ENCODE measurements around the gene TBC1D23.

DNA sequence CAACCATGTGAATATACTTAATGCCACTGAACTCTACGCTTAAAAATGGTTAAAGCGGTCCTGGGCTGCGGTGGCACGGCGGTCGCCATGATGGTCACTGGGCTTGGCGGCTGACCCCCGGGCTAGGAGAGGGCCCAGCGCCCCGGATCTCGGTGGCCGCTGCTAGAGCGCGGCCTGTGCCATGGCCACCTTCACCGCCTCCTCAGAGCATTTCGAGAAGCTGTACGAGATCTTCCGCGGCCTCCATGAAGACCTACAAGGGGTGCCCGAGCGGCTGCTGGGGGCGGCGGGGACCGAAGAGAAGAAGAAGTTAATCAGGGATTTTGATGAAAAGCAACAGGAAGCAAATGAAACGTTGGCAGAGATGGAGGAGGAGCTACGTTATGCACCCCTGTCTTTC lies 35.6 kb upstream of the TBC1D23 start:
- TF ChIP-seq, protein P1, sequence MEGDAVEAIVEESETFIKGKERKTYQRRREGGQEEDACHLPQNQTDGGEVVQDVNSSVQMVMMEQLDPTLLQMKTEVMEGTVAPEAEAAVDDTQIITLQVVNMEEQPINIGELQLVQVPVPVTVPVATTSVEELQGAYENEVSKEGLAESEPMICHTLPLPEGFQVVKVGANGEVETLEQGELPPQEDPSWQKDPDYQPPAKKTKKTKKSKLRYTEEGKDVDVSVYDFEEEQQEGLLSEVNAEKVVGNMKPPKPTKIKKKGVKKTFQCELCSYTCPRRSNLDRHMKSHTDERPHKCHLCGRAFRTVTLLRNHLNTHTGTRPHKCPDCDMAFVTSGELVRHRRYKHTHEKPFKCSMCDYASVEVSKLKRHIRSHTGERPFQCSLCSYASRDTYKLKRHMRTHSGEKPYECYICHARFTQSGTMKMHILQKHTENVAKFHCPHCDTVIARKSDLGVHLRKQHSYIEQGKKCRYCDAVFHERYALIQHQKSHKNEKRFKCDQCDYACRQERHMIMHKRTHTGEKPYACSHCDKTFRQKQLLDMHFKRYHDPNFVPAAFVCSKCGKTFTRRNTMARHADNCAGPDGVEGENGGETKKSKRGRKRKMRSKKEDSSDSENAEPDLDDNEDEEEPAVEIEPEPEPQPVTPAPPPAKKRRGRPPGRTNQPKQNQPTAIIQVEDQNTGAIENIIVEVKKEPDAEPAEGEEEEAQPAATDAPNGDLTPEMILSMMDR (conservative IDR thresholded peaks at IDR 0.05; ENCODE audit: low read length) = no peak
- TF ChIP-seq EZH2phosphoT487 (IDR thresholded peaks at IDR 0.05; ENCODE audit: borderline replicate concordance) = no peak
